CD14-positive monocyte (primary cell): ENCODE measurements around the gene UBE2G2. TPM values are rescaled to one million over a fixed set of nuclear protein-coding genes. Genes with fewer than 3 reads are reported as not detected.

Experiments
- DNase-seq, 3 donors: peaks; one replicate each; pipeline ENCODE4 v3.0.0-alpha.2; 2011 to 2022
- H2AFZ ChIP-seq: 2 replicates; pipeline ENCODE4 v1.6.0; 2012; ENCODE audit warnings: mild to moderate bottlenecking, low read depth, low read length, inconsistent platforms; ENCODE audit not compliant: insufficient read depth, poor library complexity, severe bottlenecking
- H3K27ac ChIP-seq, 2 donors: 1 replicate in 1 of 2; 2 replicates in 1 of 2; pipeline ENCODE4 v1.5.1; 2012 to 2013; ENCODE audit warnings: low read length in 2 of 2, control low read depth in 1 of 2, inconsistent platforms in 1 of 2, low read depth in 1 of 2, mild to moderate bottlenecking in 1 of 2
- H3K27me3 ChIP-seq, 2 donors: one replicate each; pipeline versions ENCODE4 v1.6.0 to v1.6.1; 2011 to 2013; ENCODE audit warnings: low read length in 2 of 2; ENCODE audit not compliant: control insufficient read depth in 2 of 2, insufficient read depth in 2 of 2
- H3K36me3 ChIP-seq, 2 donors: replicated peaks in 1 of 2; 1 replicate in 1 of 2; 2 replicates in 1 of 2; pipeline versions ENCODE4 v1.5.1 to v1.6.1; 2012 to 2013; ENCODE audit warnings: low read length in 2 of 2, control low read depth in 1 of 2, inconsistent platforms in 1 of 2, mild to moderate bottlenecking in 1 of 2; ENCODE audit not compliant: insufficient read depth in 2 of 2, control insufficient read depth in 1 of 2
- H3K4me1 ChIP-seq, 2 donors: 1 replicate in 1 of 2; 2 replicates in 1 of 2; pipeline versions ENCODE4 v1.5.1 to v1.6.1; 2012 to 2013; ENCODE audit warnings: low read length in 2 of 2, control low read depth in 1 of 2, inconsistent platforms in 1 of 2, mild to moderate bottlenecking in 1 of 2, moderate library complexity in 1 of 2; ENCODE audit not compliant: insufficient read depth in 2 of 2, control insufficient read depth in 1 of 2
- H3K4me2 ChIP-seq: replicated peaks from 2 replicates; pipeline ENCODE3; 2012; ENCODE audit warnings: low read length, moderate library complexity, mild to moderate bottlenecking; ENCODE audit not compliant: poor library complexity, severe bottlenecking; ENCODE audit errors: extremely low read depth
- H3K4me3 ChIP-seq, 3 experiments: fragments of 200-600 bp in 1 of 3; sonication (generic) in 1 of 3; replicated peaks in 1 of 3; 1 replicate in 2 of 3; 2 replicates in 1 of 3; pipeline ENCODE4 v1.5.1; 2011 to 2013; ENCODE audit warnings: low read length in 3 of 3, mild to moderate bottlenecking in 3 of 3, control low read depth in 2 of 3, low read depth in 2 of 3, inconsistent platforms in 1 of 3, moderate library complexity in 1 of 3
- H3K79me2 ChIP-seq: 2 replicates; pipeline ENCODE4 v1.6.0; 2012; ENCODE audit warnings: mild to moderate bottlenecking, control low read depth, inconsistent platforms, low read length, moderate library complexity; ENCODE audit not compliant: insufficient read depth
- H3K9ac ChIP-seq: 2 replicates; pipeline ENCODE4 v1.6.0; 2017; ENCODE audit warnings: low read length, mild to moderate bottlenecking; ENCODE audit not compliant: insufficient read depth, poor library complexity, severe bottlenecking
- H3K9me3 ChIP-seq, 2 donors: replicated peaks in 1 of 2; 1 replicate in 1 of 2; 2 replicates in 1 of 2; pipeline versions ENCODE4 v1.5.1 to v1.6.1; 2012 to 2013; ENCODE audit warnings: low read length in 2 of 2, control low read depth in 1 of 2; ENCODE audit not compliant: control insufficient read depth in 1 of 2, insufficient read depth in 1 of 2
- H4K20me1 ChIP-seq: 2 replicates; pipeline ENCODE4 v1.6.0; 2012; ENCODE audit warnings: mild to moderate bottlenecking, low read length, control low read depth, moderate library complexity; ENCODE audit not compliant: insufficient read depth
- H3K27ac Mint-ChIP-seq, 7 donors: one replicate each; pipeline ENCODE4 v1.8.0; 2020; ENCODE audit warnings: mild to moderate bottlenecking in 7 of 7, mixed read lengths in 7 of 7, moderate library complexity in 6 of 7, inconsistent platforms in 2 of 7
- H3K27me3 Mint-ChIP-seq, 3 donors: one replicate each; pipeline ENCODE4 v1.8.0; 2021 to 2022; ENCODE audit warnings: low read depth in 3 of 3, mild to moderate bottlenecking in 3 of 3, mixed read lengths in 3 of 3, moderate library complexity in 3 of 3, inconsistent platforms in 1 of 3
- H3K36me3 Mint-ChIP-seq, 2 donors: one replicate each; pipeline ENCODE4 v1.8.0; 2020; ENCODE audit warnings: mixed read lengths in 2 of 2, inconsistent platforms in 1 of 2, mild to moderate bottlenecking in 1 of 2
- H3K4me1 Mint-ChIP-seq: one replicate; pipeline ENCODE4 v1.8.0; 2020; ENCODE audit warnings: mild to moderate bottlenecking, mixed read lengths
- H3K4me3 Mint-ChIP-seq, 2 donors: one replicate each; pipeline ENCODE4 v1.8.0; 2020; ENCODE audit warnings: mild to moderate bottlenecking in 2 of 2, mixed read lengths in 2 of 2, moderate library complexity in 1 of 2
- H3K9me3 Mint-ChIP-seq, 7 donors: one replicate each; pipeline ENCODE4 v1.8.0; 2020 to 2022; ENCODE audit warnings: mixed read lengths in 7 of 7, mild to moderate bottlenecking in 6 of 7, moderate library complexity in 6 of 7, inconsistent platforms in 2 of 7
- WGBS: methylation state at CpG from one replicate; pipeline ENCODE4 v1.1.5; 2013; ENCODE audit warnings: missing lambda C conversion rate; ENCODE audit not compliant: insufficient coverage; 5-methylcytosine and 5-hydroxymethylcytosine counted together
- intact Hi-C, 2 donors: fragments of 100-400 bp; cut with micrococcal nuclease; formaldehyde crosslinking; loops; one replicate each; pipeline versions ENCODE4 v1.15.0 to v1.15.1; 2023
- polyA plus RNA-seq, 3 donors: library from polyadenylated mRNA; depleted of rRNA in 1 of 3; unstranded in 2 of 3; stranded (reverse) in 1 of 3; fragments of 300-500 nt in 2 of 3; fragments of >200 nt in 1 of 3; fragmentation: Illumina TruSeq in 2 of 3; gene quantifications; 1 replicate in 2 of 3; 2 replicates in 1 of 3; pipeline ENCODE4 v1.2.3, GENCODE V29; 2012 to 2021
- TF ChIP-seq, protein P1 (sequence below): fragments of 200-600 bp; IDR thresholded peaks from one replicate; pipeline ENCODE4 v1.8.0; 2022; ENCODE audit warnings: antibody characterized with exemption, mild to moderate bottlenecking

The UBE2G2 gene
- polyA plus RNA-seq, 3 donors: 22.5 to 123 (median 31.0) TPM

DNA sequence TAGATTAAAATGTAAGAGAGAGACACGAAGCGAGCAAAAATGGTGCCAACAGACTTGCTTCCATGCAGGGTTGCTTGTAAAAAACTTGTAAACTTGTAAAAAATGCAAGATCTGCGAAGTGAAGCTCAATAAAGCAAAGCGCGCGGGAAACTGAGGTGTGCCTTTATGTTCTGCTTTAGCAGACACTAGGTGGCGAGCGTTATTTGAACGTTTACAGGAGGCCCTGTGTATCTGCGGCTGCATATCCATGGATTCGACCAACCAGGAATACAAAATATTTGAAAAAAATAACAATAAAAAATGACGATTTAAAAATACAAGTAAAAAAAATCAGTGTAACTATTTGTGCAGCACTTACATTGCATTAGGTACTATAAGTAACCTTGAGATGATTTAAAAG, 1.5 kb downstream of the UBE2G2 start:
- no peak overlapping the region for H3K9ac ChIP-seq
- peaks cover 64% of the 10 kb centered on the region for H3K79me2 ChIP-seq
- H3K4me3 Mint-ChIP-seq: no peak overlapping the region
- intact Hi-C loops: loop anchor here (2.0 to 5.0 kb wide), 4 partner anchors 17 to 122 kb away; partner anchors contain the start of gene ITGB2 (in 1 of the 2)
- DNase-seq: no peak
- peak overlapping the region; percentile 93 for H3K4me2 ChIP-seq
- no peak overlapping the region for H3K27ac ChIP-seq
- TF ChIP-seq, protein P1, sequence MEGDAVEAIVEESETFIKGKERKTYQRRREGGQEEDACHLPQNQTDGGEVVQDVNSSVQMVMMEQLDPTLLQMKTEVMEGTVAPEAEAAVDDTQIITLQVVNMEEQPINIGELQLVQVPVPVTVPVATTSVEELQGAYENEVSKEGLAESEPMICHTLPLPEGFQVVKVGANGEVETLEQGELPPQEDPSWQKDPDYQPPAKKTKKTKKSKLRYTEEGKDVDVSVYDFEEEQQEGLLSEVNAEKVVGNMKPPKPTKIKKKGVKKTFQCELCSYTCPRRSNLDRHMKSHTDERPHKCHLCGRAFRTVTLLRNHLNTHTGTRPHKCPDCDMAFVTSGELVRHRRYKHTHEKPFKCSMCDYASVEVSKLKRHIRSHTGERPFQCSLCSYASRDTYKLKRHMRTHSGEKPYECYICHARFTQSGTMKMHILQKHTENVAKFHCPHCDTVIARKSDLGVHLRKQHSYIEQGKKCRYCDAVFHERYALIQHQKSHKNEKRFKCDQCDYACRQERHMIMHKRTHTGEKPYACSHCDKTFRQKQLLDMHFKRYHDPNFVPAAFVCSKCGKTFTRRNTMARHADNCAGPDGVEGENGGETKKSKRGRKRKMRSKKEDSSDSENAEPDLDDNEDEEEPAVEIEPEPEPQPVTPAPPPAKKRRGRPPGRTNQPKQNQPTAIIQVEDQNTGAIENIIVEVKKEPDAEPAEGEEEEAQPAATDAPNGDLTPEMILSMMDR: no peak
- no peaks in the 10 kb centered on the region for H3K27me3 ChIP-seq
- H3K36me3 Mint-ChIP-seq: peaks cover 40 to 54% of the 10 kb centered on the region in 2 donors
- H3K27ac Mint-ChIP-seq: no peak overlapping the region
- H3K9me3 ChIP-seq: no peaks in the 10 kb centered on the region
- H3K4me3 ChIP-seq: peak overlapping the region in 1 of 3 experiments; percentile 86
- H3K36me3 ChIP-seq: peaks cover 12 to 50% of the 10 kb centered on the region in 2 donors
- no peak overlapping the region for H2AFZ ChIP-seq
- peaks cover 0 to 2% (median 0%) of the 10 kb centered on the region in 7 donors for H3K9me3 Mint-ChIP-seq
- H3K4me1 Mint-ChIP-seq: peaks cover 33% of the 10 kb centered on the region
- H3K4me1 ChIP-seq: peaks cover 22 to 32% of the 10 kb centered on the region in 2 donors
- H4K20me1 ChIP-seq: peaks cover 40% of the 10 kb centered on the region
- no CpG with 5 or more reads among the region's 12 CpGs for WGBS
- H3K27me3 Mint-ChIP-seq: peaks cover 0 to 2% (median 0%) of the 10 kb centered on the region in 3 donors

DNA sequence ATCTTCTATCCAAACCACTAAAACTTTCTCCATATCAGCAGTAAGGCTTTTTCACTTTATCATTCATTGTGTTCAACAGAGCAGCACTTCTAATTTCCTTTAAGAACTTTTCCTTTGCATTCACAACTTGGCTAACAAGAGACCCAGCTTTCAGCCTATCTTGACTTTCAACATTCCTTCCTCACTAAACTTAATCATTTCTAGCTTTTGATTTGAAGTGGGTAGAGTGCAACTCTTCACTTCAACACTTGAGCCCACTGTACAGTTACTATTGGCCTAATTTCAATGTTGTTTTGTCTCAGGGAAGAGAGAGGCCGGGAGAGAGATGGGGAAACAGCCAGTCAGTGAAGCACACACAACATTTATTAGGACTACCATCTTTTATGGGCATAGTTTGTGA, 2.0 kb downstream of the UBE2G2 start:
- H3K36me3 Mint-ChIP-seq: peaks cover 35 to 49% of the 10 kb centered on the region in 2 donors
- no peak for DNase-seq
- H3K4me2 ChIP-seq: no peak overlapping the region
- no peak overlapping the region for H3K27ac Mint-ChIP-seq
- H3K27me3 Mint-ChIP-seq: peaks cover 0 to 2% (median 0%) of the 10 kb centered on the region in 3 donors
- peaks cover 22 to 32% of the 10 kb centered on the region in 2 donors for H3K4me1 ChIP-seq
- H3K27me3 ChIP-seq: no peaks in the 10 kb centered on the region
- no peaks in the 10 kb centered on the region for H3K9me3 ChIP-seq
- H3K4me3 Mint-ChIP-seq: no peak overlapping the region
- H3K36me3 ChIP-seq: peaks cover 7 to 46% of the 10 kb centered on the region in 2 donors
- H2AFZ ChIP-seq: no peak overlapping the region
- H3K27ac ChIP-seq: no peak overlapping the region
- H3K4me3 ChIP-seq: no peak overlapping the region
- TF ChIP-seq, protein P1: no peak
- WGBS: no CpG with 5 or more reads among the region's 1 CpG
- intact Hi-C loops: loop anchor here (2.0 to 5.0 kb wide), 4 partner anchors 17 to 123 kb away; partner anchors contain the start of gene ITGB2 (in 1 of the 2)
- peaks cover 40% of the 10 kb centered on the region for H4K20me1 ChIP-seq
- H3K9me3 Mint-ChIP-seq: peaks cover 0 to 2% (median 0%) of the 10 kb centered on the region in 7 donors
- H3K9ac ChIP-seq: no peak overlapping the region
- peaks cover 33% of the 10 kb centered on the region for H3K4me1 Mint-ChIP-seq
- H3K79me2 ChIP-seq: peaks cover 68% of the 10 kb centered on the region
